Caco-2 (cell line): ENCODE data around the gene SPOCK2. TPM values are rescaled to one million over a fixed set of nuclear protein-coding genes. Genes with fewer than 3 reads are reported as not detected.

ENCODE experiments used
- total RNA-seq: library from RNA; stranded (reverse); gene quantifications from 2 replicates; pipeline ENCODE4 v1.2.3, GENCODE V29; 2022

SPOCK2 gene
- total RNA-seq, 1 experiment from 2014 or later = 1.6 TPM

Other genes starting within 250 kb of the SPOCK2 start
- 1,227 and 1,316 TPM in 2 replicates for gene PSAP, start 237.3 kb downstream of the SPOCK2 start, total RNA-seq
- gene CHST3, start 124.2 kb downstream of the SPOCK2 start, total RNA-seq = 40.9 and 46.0 TPM in 2 replicates
- 134 and 144 TPM in 2 replicates for gene ANAPC16, start 127.5 kb upstream of the SPOCK2 start, total RNA-seq
- 60.1 and 73.7 TPM in 2 replicates for gene ASCC1, start 127.7 kb upstream of the SPOCK2 start, total RNA-seq
- 152 and 155 TPM in 2 replicates for gene DDIT4, start 185.4 kb upstream of the SPOCK2 start, total RNA-seq